GM21717 (cell line): Measurements from ENCODE around the gene CCL3.
"Not testable (repeated sequence)": the region's sequence is repeated elsewhere in the genome, so short reads cannot be mapped to it uniquely, and the experiment has no call there.

Source experiments
- ATAC-seq: cut with Tn5 transposase; IDR thresholded peaks from one replicate; pipeline ENCODE4 v1.9.1; 2021; ENCODE audit warnings: mild to moderate bottlenecking, moderate library complexity; ENCODE audit not compliant: unreplicated experiment

The CCL3 gene

DNA sequence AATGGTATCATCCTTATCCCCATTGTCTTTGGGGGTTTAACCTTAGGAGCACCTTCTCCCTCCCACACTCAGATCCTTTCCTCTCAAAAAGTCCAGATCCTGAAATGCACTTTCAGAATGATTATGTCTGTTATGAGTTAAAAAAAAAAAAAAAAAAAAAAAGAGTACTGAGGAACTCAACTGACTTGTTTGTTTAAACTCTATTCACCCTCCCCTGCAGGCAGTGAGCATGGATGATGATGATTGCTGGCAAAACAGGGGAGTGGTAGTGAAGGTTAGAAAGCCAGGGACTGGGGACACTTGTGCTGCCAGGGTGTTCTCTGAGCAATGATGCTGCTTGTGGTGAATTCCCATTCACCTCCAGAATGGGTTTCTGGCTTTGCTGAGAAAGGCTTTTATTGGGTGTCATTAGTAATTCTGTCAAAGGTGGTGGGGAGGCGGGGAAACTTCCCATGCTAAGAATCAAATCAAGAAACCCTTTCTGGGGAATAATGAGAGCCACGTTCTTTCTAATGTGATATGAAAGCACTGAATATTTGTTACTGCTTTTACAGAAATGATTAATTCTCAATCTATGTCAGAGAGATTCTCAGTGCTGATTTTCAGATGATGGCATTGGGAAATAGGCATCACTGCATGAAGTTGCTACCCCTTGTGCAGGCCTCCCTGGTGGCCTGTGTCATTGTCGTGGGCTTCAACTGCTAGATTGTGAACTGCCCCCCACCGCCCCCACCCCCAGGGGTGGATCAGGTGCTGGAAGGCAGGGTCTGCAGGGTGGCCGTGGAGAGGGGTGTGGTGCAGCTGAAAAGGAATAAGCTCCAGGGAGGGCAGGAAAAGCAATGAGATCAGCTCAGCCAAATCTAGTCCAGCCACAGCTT, 27.8 kb upstream of the CCL3 start:
- ATAC-seq, result peak; percentile 72

DNA sequence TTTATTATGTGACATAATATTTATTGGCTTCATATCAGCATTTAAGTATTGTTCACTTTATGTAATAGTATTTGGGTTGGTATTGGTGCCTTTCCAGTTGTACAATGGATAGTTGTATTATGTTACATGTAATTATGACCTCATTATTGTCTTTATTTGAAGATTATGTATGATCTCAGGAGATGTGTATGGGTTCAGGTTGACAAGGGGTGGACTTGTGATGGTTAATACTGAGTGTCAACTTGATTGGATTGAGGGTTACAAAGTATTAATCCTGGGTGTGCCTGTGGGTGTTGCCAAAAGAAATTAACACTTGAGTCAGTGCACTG, 25.7 kb upstream of the CCL3 start:
- not testable (repeated sequence) for ATAC-seq

DNA sequence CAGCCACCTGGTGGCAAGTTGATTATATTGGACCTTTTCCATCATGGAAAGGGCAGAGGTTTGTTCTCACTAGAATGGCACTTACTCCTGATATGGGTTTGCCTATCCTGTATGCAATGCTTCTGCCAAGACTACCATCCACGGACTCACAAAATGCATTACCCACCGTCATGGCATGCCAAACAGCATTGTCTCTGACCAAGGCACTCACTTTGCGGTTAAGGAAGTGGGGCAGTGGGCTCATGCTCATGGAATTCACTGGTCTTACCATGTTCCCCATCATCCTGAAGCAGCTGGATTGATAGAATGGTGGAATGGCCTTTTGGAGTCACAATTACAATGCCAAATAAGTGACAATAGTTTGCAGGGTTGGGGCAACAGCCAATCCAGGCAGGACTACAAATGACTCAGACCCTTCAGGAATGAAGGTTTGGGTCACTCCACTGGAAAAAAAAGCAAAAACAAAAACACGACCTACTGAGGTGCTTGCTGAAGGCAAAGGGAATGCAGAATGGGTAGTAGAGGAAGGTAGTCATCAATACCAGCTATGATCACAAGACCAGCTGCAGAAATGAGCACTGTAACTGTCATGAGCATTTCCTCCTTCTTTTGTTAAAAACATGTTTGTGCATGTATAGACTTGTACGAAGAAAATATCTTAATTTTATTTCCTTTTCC, 25.2 kb upstream of the CCL3 start:
- ATAC-seq, result not testable (repeated sequence)

DNA sequence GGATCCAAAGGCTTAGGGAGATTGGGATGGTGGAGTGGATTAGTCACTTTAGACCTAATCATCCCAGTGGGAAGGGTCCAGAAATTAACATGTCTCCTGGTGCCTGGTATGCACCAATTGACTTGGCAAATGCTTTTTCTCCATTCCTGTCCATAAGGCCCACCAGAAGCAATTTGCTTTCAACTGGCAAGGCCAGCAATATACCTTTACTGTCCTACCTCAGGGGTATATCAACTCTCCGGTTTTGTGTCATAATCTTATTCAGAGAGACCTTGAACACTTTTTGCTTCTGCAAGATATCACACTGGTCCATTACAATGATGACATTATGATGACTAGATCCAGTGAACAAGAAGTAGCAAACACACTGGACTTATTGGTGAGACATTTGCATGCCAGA, 23.2 kb upstream of the CCL3 start:
- ATAC-seq, result not testable (repeated sequence)

DNA sequence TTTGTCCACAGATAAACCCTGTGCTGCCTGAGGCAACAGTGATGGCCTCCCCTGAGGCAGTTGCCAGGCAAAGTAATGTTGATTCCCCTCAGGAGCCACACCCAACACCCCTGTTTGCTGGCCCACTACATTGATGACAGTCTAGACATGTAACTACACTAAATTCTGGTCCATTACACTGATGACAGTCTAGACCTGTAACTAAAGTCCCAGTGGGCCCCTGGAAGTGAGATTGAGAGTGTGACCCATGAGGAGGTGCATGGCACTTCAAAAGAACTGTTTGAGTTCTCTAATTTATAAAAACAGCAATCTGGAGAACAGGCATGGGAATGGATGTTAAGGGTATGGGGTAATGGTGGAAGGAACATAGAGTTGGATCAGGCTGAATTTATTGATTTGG, 22.6 kb upstream of the CCL3 start:
- ATAC-seq, result no peak

DNA sequence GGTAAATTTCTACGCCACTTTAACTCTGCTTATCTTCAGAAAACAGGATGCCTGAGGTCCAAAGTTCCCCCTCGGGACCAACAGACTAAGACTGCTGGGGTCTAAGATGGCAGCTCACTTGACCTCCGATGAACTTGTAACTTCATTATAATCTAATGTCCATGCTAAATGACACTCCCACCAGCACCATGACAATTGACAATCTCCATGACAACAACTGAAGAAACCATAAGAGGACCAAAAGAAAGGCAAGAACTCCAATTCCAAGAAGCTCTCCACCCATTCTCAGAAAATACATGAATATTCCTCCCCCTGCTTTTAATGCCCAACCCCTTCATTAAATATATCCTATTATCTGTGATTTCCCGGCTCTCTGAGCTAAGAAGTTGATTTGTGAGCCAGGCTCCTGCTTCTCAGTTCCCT, 21.1 kb upstream of the CCL3 start:
- no peak for ATAC-seq

DNA sequence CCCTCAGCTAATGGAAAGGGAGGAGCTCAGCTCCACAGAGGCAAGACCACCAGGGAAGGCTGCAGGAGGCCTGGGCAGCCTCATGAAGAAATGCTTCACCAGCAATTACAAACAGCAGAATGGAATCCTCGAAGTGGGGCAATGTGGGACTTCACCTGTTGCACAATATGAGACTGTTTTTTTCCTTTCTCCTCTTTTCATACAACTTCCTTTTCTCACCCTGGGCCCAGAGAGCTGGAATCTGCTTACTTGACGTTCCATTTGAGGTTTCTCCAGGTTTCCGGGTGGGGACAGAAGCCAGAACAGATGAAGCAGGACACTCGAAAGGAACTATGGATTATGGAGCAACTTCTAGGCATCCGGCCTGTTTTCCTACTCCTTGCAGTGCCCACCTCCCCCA, 18.3 kb upstream of the CCL3 start:
- not testable (repeated sequence) for ATAC-seq

DNA sequence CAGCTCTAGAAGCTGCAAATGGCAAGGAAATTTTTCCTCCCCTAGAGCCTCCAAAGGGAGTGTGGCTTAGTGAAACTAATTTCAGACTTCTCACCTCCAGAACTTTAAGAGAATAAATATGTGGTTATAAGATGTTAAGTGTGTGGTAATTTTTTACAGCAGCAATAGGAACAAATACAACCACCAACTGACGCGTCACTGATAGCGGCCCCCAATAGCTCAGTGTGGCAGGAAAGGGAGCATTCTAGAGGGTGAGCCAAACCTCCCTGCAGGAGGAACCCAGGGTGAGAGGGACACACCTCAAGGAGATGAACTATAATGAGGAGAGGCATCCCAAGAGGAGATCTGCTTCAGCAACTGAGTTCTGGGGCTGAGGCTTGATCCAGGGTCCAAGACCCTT, 17.7 kb upstream of the CCL3 start:
- ATAC-seq, result no peak

DNA sequence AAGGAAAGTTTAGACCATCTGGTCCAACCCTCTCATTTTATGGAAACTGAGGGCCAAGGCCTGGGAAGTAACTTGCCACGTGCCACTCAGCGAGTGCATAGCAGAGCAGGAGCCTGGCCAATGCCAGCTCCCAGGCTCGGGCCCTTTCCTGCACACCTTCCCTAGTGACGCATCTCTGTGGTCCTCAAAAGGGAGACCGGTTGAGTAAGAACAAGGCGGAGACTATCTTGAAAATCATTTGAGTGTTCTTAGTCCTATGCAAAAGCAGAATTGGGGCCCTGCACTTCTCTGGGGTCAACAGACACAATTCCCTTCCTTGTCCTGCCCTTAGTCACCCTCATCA, 16.5 kb upstream of the CCL3 start:
- no peak for ATAC-seq

DNA sequence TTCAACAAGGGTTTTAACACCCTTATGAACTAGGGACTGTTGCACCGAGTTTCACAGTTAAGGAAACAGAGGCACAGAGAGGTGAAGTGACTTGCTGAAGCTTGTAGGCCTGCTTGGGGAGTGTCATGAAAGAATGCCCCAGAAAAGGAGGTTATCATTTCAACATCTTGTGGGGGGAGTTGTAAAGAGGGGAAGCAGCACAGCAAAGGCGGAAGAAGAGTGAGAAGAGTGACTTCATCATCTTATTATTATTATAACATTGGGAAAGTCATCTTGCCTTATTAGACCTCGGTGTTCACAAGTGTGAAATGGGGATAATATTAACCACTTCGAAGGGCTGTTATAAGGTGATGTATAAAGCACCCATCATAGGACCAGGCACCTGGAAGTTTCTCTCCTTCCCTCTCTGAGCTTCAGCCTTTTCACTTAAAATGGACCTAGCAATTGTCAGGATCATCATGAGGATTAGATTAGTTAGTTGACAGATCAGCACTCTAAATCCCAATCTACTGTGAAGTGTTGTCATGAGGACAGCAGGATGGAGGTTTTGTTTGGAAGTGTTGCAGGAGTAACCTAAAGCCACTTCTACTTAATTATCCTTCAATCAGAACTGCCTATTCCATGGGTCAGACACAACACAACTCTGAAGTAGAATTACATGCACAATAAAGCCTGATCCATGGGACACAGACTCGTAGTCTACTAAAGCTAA, 16.0 kb upstream of the CCL3 start:
- ATAC-seq, result no peak

DNA sequence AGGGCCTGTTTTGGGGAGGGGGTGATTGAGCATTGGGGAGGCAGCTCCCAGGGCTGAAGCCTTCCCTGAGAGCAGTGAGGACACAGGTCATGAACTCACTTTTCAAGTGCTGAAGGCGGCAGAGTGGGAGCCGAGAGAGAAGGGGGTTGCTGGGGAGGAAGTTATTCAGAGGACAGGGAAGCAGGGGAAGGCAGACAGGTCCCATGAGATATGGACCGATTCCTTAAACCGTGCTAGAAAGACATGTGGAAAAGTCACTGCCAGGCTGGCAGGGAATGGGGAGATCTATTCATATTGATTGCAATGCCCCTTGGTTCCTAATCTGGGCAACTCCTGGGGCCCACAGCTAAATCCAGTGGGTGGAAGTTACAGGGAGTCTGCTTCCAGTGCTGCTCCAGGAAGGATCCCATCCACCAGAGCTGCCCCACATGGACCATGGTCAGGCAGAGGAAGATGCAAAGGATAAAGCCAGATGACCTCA, 14.8 kb upstream of the CCL3 start:
- ATAC-seq, result no peak

DNA sequence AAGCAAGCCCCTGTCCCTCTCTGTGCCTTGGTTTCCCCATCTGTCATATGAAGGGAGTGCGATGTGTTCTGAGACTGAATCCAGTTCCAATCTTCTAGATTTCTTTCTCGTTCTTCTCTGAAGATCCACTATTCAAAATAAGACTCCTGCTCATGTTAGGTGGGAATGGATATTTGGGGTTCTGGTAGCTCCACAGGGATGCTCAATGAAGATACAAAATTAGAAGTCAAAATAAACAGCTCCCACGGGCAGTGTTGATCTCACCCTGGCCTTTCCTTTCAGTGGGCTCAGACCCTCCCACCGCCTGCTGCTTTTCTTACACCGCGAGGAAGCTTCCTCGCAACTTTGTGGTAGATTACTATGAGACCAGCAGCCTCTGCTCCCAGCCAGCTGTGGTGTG, 14.3 kb upstream of the CCL3 start:
- ATAC-seq, result not testable (repeated sequence)

DNA sequence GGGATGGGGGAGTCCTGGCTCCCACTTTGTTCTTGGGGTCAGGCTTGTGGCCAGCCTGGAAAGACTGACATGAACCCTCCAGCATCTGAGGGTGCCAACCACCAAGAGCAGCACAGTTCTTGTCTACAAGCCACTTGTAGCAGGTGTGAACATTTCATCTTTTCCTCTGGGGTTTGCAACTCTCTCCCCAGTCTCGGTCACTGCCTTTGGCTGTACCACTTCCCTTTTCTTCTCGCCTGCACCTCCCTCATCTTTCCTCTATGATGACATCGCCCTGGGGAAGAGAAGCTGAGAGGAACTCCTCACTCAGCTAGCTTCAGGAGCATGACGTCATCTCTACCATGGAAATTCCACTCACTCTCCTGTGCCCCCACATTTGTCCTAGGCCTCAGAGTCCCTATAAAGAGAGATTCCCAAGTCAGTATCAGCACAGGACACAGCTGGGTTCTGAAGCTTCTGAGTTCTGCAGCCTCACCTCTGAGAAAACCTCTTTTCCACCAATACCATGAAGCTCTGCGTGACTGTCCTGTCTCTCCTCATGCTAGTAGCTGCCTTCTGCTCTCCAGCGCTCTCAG, 13.5 kb upstream of the CCL3 start, which contains the start of gene CCL4:
Gene CCL4, plus strand, starts transcription at position 427 of the 575 bp plus-strand sequence. Its CDS starts 79 bp downstream, at position 506.
- peak; percentile 69 for ATAC-seq

DNA sequence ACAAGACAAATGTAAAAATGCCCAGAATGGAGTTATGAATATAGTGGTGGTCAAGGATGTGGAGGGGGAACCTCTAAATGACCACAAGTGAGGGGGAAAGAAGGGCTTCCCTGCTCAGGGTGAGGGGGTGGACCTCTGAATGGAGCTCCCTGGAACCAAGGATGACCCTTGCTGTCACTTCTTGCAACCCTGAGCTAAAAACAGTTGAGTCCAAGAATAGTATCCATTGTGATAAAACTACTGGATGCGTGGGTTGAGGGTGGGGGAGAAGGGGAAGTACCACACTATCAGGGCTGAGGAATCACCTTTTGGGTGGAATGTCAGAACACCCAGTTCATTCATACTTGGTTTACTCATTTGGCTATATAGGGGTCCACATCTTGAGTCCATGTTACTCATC, 9.1 kb upstream of the CCL3 start:
- ATAC-seq, result not testable (repeated sequence)

DNA sequence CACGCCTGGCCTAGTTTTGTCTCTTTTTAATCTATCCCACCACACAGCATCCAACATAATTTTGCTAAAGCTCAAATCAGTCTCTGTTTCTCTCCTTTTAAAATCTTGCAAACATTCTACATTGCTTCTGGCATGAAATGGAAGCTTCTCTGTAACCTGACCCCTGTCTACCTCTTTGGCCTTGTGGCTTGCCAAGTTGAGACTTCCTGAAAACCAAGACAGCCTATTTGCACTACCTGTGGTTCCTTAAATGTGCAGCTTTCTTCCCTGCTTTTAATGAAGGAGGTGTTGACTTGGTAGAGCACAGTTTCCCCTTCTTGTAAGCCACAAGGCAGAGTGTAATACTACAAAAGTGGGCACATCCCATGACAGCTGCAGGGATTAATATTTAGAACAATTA, 6.0 kb upstream of the CCL3 start:
- ATAC-seq, result no peak

DNA sequence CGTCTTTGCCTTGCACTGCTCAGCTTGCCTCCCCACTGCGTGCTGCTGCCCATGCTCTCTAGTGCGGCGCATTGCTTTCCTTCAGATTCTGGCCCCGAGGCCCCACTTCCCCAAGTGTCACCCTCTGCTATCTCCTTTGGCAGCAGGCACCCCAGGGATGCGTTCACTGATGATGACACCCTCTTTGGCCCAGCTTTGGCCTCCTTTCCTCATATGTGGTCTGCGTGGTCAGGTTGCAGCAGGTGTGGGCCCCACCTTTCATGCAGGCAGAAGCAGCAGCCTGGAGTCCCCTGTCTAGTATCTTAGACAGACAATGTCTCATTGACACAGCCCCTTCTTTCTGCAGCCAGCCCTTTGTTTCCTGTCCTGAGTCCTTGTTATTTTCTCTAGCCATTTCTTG, 4.8 kb upstream of the CCL3 start:
- ATAC-seq, result no peak

DNA sequence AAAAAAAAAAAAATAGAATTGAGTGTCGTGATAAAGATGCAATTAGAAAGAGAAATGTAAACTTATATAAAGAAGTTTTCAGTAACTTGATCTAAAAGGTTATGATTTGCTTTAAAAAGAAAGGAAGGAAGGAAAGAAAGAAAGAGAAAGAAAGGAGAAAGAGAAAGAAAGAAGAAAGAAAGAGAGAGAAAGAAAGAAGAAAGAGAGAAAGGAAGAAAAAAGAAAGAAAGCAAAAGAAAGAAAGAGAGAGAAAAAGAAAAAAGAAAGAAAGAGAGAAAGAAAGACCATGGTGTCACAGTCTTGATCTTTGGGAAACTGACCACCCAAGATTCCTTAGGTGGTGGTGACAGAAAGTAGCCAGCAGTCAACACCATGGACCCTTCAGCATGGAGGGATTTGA, 4.3 kb upstream of the CCL3 start:
- ATAC-seq, result no peak

DNA sequence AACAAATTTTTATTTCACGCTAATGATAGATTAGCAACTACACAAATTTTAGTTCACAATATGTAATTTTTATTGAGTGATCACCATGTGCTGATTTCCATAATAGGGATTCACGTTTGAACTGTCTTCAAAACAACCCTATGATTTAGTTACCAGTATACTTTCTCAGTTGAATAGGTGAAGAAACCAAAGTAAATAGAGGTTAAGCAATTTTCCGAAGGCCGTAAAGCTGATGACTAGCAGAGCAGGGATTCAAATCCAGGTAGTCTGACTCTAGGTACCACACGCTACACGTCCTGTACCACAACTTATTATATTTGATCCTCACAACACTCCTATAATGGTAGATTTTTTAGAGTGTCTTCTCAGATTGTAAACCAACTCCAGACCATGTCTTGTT, 2.8 kb upstream of the CCL3 start:
- not testable (repeated sequence) for ATAC-seq

DNA sequence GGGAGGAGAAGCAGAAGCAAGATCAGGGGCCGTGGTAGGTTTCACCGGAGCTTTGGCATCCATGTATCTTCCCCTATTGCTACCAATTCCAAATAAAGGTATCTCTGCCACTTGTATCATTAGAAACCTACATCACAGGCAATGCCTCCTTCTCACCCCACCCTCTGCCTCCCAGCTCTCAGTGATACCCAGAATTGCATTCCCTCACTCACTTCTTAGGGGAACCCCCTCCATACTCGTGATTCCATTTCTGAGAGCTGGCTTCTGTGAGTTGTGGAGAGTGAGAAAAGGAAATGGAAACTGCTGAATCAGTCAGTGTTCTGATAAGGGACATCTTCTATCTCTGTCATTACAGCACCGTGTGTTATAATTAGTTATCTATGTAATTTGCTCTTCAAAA, 2.3 kb upstream of the CCL3 start:
- ATAC-seq, result no peak

DNA sequence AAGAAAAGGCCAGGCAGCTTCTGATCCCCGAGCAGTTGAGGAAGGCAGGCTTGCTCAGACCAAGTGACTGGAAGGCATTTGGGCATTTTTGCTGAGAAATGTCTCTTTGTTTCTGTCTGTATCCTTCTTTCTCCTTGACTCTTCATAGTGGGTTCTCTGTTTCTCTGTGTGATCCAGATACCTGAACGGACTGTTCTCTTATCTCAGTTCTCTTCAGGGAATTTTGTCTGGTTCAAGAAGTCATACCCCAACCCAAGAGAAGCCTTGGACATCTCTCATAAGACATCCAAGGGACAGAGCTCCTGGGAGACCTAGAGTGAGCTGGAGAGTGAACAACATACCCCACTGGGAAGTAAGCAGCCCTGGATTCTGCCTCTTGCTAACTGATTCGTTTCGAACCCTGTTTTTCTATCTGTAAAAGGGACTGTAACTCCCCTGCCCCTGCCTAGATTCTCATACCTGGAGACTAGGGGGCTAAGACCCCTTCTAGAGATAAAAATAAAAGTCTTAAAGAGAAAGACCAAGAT, 541 bp downstream of the CCL3 start:
- no peak for ATAC-seq
